OCI-LY7 (cell line): ENCODE results near the gene GLIPR1L1. TPM values are rescaled to one million over a fixed set of nuclear protein-coding genes. Genes with fewer than 3 reads are reported as not detected.

ENCODE experiments used
- BruUV-seq: library from RNA; stranded (reverse); fragments of 400-500 nt; replicated peaks from 2 replicates; lab custom pipeline; 2021; lab: Mats Ljungman, UMichigan
- CTCF ChIA-PET: fragments of 300-600 bp; sonication (Branson Sonifier 250); formaldehyde crosslinking; loops from one replicate; lab custom pipeline; 2022; ENCODE audit warnings: antibody characterized with exemption; ENCODE audit not compliant: unreplicated experiment; lab: Charles Lee
- POLR2A ChIA-PET: fragments of 300-600 bp; sonication (Branson Sonifier 250); formaldehyde crosslinking; loops from one replicate; lab custom pipeline; 2022; ENCODE audit warnings: antibody characterized with exemption; lab: Charles Lee
- DNase-seq: peaks from one replicate; pipeline ENCODE4 v3.0.0-alpha.2; 2015; ENCODE audit warnings: low spot score
- H2AFZ ChIP-seq: fragments of 200-600 bp; sonication (generic), shearing (Covaris generic); 2 replicates; pipeline ENCODE4 v1.6.1; 2014; ENCODE audit warnings: mild to moderate bottlenecking, antibody characterized with exemption, low read length, moderate library complexity
- H3K27ac ChIP-seq: fragments of 200-600 bp; sonication (generic); 2 replicates; pipeline ENCODE4 v1.5.1; 2014; ENCODE audit warnings: mixed run types, low read depth, mild to moderate bottlenecking, moderate library complexity, low read length, inconsistent platforms; ENCODE audit not compliant: poor library complexity, severe bottlenecking
- H3K36me3 ChIP-seq: fragments of 200-600 bp; sonication (generic); 2 replicates; pipeline ENCODE4 v1.6.1; 2014; ENCODE audit warnings: mild to moderate bottlenecking, antibody characterized with exemption, low read length, moderate library complexity, mixed read lengths; ENCODE audit not compliant: insufficient read depth
- H3K4me1 ChIP-seq: fragments of 200-600 bp; sonication (generic); 2 replicates; pipeline ENCODE4 v1.5.1; 2014; ENCODE audit warnings: mild to moderate bottlenecking, low read length; ENCODE audit not compliant: insufficient read depth, poor library complexity, severe bottlenecking
- H3K4me2 ChIP-seq: fragments of 200-600 bp; sonication (generic); 2 replicates; pipeline ENCODE4 v1.6.1; 2014; ENCODE audit warnings: mild to moderate bottlenecking, low read length
- H3K4me3 ChIP-seq: fragments of 200-600 bp; sonication (generic); 2 replicates; pipeline ENCODE4 v1.5.1; 2014; ENCODE audit warnings: mild to moderate bottlenecking, low read depth, low read length; ENCODE audit not compliant: poor library complexity, severe bottlenecking
- H3K79me2 ChIP-seq: fragments of 200-600 bp; sonication (generic); 2 replicates; pipeline ENCODE4 v1.6.1; 2016; ENCODE audit warnings: low read depth, mild to moderate bottlenecking, low read length, moderate library complexity, mixed read lengths; ENCODE audit not compliant: insufficient read depth
- H3K9me2 ChIP-seq: fragments of 200-600 bp; sonication (generic); 2 replicates; pipeline ENCODE4 v1.6.1; 2016; ENCODE audit warnings: mild to moderate bottlenecking, low read length, mixed read lengths; ENCODE audit not compliant: insufficient read depth
- H3K9me3 ChIP-seq: fragments of 200-600 bp; sonication (generic); 2 replicates; pipeline ENCODE4 v1.6.1; 2014; ENCODE audit warnings: mild to moderate bottlenecking, mixed run types, low read length, mixed read lengths
- H4K20me1 ChIP-seq: fragments of 200-600 bp; sonication (generic); 2 replicates; pipeline ENCODE4 v1.6.1; 2014; ENCODE audit warnings: mild to moderate bottlenecking, antibody characterized with exemption, low read length, moderate library complexity, mixed read lengths; ENCODE audit not compliant: insufficient read depth
- CTCF ChIP-seq: fragments of 200-600 bp; sonication (generic); conservative IDR thresholded peaks from 2 replicates; pipeline ENCODE4 v1.5.1; 2014; ENCODE audit warnings: mild to moderate bottlenecking, antibody characterized with exemption, low read length, moderate library complexity, mixed read lengths
- EZH2phosphoT487 ChIP-seq: fragments of 200-600 bp; sonication (generic); IDR thresholded peaks from 2 replicates; pipeline ENCODE4 v1.6.1; 2018; ENCODE audit warnings: low read depth, borderline replicate concordance, mild to moderate bottlenecking, mixed run types, antibody characterized with exemption, low read length, moderate library complexity, mixed read lengths
- intact Hi-C: fragments of 100-400 bp; cut with micrococcal nuclease; formaldehyde crosslinking; loops from one replicate; pipeline ENCODE4 v1.10.0; 2022; ENCODE audit not compliant: unreplicated experiment
- total RNA-seq, 2 experiments: library from RNA; depleted of rRNA in 1 of 2; stranded (reverse); fragments of >200 nt in 1 of 2; shearing (Covaris generic) in 1 of 2; gene quantifications; 2 replicates each; pipeline ENCODE4 v1.2.3, GENCODE V29; 2014 to 2022

The GLIPR1L1 gene
- total RNA-seq, 2 experiments from 2014 or later: not detected

GRCh38 chr12:75302225-75302624 lies 32.2 kb upstream of the GLIPR1L1 start:
- DNase-seq: no peak
- Histone ChIP-seq H3K36me3 (no peaks in the 10 kb centered on the region), H3K9me2 (no peaks in the 10 kb centered on the region), H3K4me2 (no peak overlapping the region), H3K9me3 (no peaks in the 10 kb centered on the region), H3K27ac (no peak overlapping the region), H3K4me1 (no peaks in the 10 kb centered on the region), H2AFZ (no peak overlapping the region), H3K4me3 (no peak overlapping the region), H3K79me2 (no peaks in the 10 kb centered on the region), H4K20me1 (no peaks in the 10 kb centered on the region)
- no TSS peak for BruUV-seq
- POLR2A ChIA-PET: interaction anchor here (0.8 kb wide), 1 partner anchor 11 kb away, joined by 4 read pairs; no protein-coding TSS in a partner anchor
- intact Hi-C loops: no loop called here
- no peak for TF ChIP-seq CTCF
- TF ChIP-seq EZH2phosphoT487: no peak
- CTCF ChIA-PET: no interaction called here

DNA sequence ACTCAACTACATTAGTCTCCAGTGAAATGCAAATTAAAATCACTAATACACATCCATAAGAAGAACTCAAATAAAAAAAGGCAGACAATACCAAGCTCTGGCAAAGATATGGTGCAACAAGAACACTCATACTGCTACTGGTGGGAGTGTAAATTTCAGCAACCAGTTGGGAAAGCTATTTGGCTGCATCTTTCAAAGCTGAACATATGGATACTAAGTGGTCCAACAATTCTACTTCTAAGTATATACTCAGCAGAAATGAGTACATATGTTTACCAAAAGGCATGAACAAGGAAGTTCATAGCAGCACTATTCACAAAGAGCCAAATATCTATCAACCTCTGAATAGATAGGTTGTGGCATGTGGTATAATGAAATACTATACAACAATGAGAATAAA lies 31.7 kb upstream of the GLIPR1L1 start:
- H3K4me1 ChIP-seq: no peaks in the 10 kb centered on the region
- no peak overlapping the region for H2AFZ ChIP-seq
- TF ChIP-seq EZH2phosphoT487: no peak
- no peak for TF ChIP-seq CTCF
- no peak overlapping the region for H3K4me3 ChIP-seq
- POLR2A ChIA-PET: no interaction called here
- H3K36me3 ChIP-seq: no peaks in the 10 kb centered on the region
- CTCF ChIA-PET: no interaction called here
- no peaks in the 10 kb centered on the region for H3K9me2 ChIP-seq
- BruUV-seq: no TSS peak
- no peaks in the 10 kb centered on the region for H3K79me2 ChIP-seq
- H4K20me1 ChIP-seq: no peaks in the 10 kb centered on the region
- no peak overlapping the region for H3K4me2 ChIP-seq
- intact Hi-C loops: no loop called here
- no peaks in the 10 kb centered on the region for H3K9me3 ChIP-seq
- H3K27ac ChIP-seq: no peak overlapping the region
- no peak for DNase-seq

DNA sequence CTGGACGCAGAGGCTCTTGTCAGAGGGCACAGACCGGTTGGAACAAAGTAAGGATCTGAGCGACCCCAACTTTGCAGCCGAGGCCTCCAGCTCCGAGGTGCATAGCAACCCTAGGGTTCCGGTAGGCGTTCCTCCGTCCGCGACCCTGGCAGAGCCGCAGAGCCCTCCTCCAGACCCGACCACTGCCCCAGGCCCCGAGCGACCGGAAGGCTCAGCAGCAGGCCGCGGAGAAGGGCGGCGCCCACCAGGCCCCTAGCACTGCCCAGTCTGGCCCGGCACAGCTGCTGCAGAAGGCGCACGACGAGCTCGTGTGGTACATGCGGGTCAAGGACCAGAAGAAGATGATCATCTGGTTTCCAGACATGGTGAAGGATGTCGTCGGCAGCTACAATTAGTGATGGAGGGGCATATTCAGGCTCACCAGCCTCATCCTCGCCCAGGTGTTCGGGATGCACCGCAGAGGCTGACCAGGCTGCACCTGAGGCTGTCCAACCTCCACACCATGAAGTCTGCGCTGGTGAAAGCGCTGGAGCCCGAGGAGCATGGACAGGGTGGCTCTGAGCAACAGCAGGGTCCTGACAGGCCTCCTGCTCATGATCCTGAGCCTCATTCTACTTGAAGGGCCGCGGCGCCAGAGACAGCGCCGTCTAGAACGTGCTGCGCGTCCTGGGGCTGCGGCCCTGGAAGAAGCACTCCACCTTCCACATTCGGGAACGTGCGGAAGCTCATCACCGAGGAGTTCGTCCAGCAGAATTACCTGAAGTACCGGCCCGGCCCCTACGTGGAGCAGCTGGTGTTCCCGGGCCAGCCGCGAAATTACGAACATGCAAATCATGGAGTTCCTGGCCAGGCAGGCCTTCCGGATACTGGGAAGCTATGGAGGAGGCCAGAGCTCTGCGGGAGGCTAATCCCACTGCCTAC lies 28.8 kb upstream of the GLIPR1L1 start:
- BruUV-seq: no TSS peak
- ChIA-PET CTCF (no interaction called here), POLR2A (interaction anchor here (1.1 kb wide), 1 partner anchor 9 kb away, joined by 3 read pairs; no protein-coding TSS in a partner anchor)
- H4K20me1 ChIP-seq: no peaks in the 10 kb centered on the region
- no peak for DNase-seq
- no peaks in the 10 kb centered on the region for H3K4me1 ChIP-seq
- H3K36me3 ChIP-seq: no peaks in the 10 kb centered on the region
- H3K9me2 ChIP-seq: no peaks in the 10 kb centered on the region
- no peak for TF ChIP-seq CTCF
- no peak for TF ChIP-seq EZH2phosphoT487
- H2AFZ ChIP-seq: no peak overlapping the region
- no peak overlapping the region for H3K4me2 ChIP-seq
- H3K9me3 ChIP-seq: no peaks in the 10 kb centered on the region
- H3K79me2 ChIP-seq: no peaks in the 10 kb centered on the region
- no peak overlapping the region for H3K27ac ChIP-seq
- H3K4me3 ChIP-seq: no peak overlapping the region
- intact Hi-C loops: no loop called here
